Parathyroid adenoma (tissue), 2 donors: ENCODE measurements around the gene CD27.

Source experiments
- H2AFZ ChIP-seq: fragments of 300-600 bp; sonication (generic); one replicate; pipeline ENCODE4 v1.7.0; 2017; ENCODE audit warnings: antibody characterized with exemption, mild to moderate bottlenecking
- H3K27ac ChIP-seq: fragments of 300-600 bp; sonication (generic); one replicate; pipeline ENCODE4 v1.7.0; 2017
- H3K27me3 ChIP-seq: fragments of 300-600 bp; sonication (generic); one replicate; pipeline ENCODE4 v1.7.0; 2017; ENCODE audit warnings: low read length; ENCODE audit not compliant: control insufficient read depth, insufficient read depth
- H3K36me3 ChIP-seq: fragments of 300-600 bp; sonication (generic); one replicate; pipeline ENCODE4 v1.7.0; 2017; ENCODE audit warnings: low read length; ENCODE audit not compliant: control insufficient read depth, insufficient read depth
- H3K4me1 ChIP-seq: fragments of 300-600 bp; sonication (generic); one replicate; pipeline ENCODE4 v1.7.0; 2017; ENCODE audit warnings: control low read depth
- H3K4me2 ChIP-seq: fragments of 300-600 bp; sonication (generic); one replicate; pipeline ENCODE4 v1.7.0; 2017; ENCODE audit warnings: low read length
- H3K4me3 ChIP-seq: fragments of 300-600 bp; sonication (generic); one replicate; pipeline ENCODE4 v1.7.0; 2017; ENCODE audit warnings: low read depth, low read length
- H3K79me2 ChIP-seq: fragments of 300-600 bp; sonication (generic); one replicate; pipeline ENCODE4 v1.7.0; 2017; ENCODE audit warnings: control low read depth
- H3K9ac ChIP-seq: fragments of 300-600 bp; sonication (generic); one replicate; pipeline ENCODE4 v1.7.0; 2017; ENCODE audit warnings: mild to moderate bottlenecking
- H3K9me3 ChIP-seq: fragments of 300-600 bp; sonication (generic); one replicate; pipeline ENCODE4 v1.7.0; 2017; ENCODE audit warnings: low read length; ENCODE audit not compliant: control insufficient read depth
- TF ChIP-seq, protein P1 (sequence below): fragments of 300-600 bp; sonication (generic); IDR thresholded peaks from one replicate; pipeline ENCODE4 v1.7.0; 2017; ENCODE audit warnings: antibody characterized with exemption, mild to moderate bottlenecking
- donor health status: primary hyperparathyroidism.

The CD27 gene

DNA sequence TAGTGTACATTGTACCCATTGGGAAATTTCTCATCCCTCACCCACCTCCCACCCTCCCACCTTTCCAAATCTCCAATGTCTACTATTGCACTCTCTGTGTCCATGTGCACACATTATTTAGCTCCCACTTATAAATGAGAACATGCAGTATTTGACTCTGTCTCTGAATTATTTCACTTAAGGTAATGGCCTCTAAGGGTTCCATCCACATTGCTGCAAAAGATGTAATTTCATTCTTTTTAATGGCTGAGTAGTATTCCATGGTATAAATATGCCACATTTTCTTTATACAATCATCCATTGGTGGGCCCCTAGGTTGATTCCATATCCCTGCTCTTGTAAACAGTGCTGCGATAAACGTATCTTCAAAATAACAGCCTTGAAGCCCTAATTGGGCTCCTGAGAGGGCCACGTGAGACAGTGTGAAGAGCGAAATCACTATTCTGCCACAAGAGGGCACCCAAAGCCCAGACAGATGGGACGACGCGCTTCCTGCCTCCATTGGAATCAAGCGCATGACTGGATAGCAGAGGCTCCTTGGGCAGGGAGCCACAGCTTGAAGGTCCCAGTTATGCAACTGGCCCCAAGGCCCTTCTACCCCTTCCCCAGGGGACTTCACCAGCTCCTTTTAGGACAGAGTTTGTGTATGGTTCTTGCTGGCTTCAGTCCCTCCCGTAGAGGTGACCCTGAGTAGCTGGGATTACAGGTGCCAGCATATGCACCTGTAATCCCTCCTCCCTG is 21.3 kb upstream of the CD27 start:
- H3K9ac ChIP-seq, result no peak overlapping the region
- no peaks in the 10 kb centered on the region for H3K36me3 ChIP-seq
- H3K4me2 ChIP-seq, result no peak overlapping the region
- peak overlapping the region; percentile 47 for H3K27ac ChIP-seq
- no peaks in the 10 kb centered on the region for H3K27me3 ChIP-seq
- peaks cover 19% of the 10 kb centered on the region for H3K4me1 ChIP-seq
- no peak overlapping the region for H3K4me3 ChIP-seq
- no peaks in the 10 kb centered on the region for H3K79me2 ChIP-seq
- H3K9me3 ChIP-seq, result no peaks in the 10 kb centered on the region
- H2AFZ ChIP-seq, result peak overlapping the region; percentile 94
- TF ChIP-seq, protein P1, sequence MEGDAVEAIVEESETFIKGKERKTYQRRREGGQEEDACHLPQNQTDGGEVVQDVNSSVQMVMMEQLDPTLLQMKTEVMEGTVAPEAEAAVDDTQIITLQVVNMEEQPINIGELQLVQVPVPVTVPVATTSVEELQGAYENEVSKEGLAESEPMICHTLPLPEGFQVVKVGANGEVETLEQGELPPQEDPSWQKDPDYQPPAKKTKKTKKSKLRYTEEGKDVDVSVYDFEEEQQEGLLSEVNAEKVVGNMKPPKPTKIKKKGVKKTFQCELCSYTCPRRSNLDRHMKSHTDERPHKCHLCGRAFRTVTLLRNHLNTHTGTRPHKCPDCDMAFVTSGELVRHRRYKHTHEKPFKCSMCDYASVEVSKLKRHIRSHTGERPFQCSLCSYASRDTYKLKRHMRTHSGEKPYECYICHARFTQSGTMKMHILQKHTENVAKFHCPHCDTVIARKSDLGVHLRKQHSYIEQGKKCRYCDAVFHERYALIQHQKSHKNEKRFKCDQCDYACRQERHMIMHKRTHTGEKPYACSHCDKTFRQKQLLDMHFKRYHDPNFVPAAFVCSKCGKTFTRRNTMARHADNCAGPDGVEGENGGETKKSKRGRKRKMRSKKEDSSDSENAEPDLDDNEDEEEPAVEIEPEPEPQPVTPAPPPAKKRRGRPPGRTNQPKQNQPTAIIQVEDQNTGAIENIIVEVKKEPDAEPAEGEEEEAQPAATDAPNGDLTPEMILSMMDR, result peak; percentile 95

GRCh38 chr12:6424008-6424347 is 20.8 kb upstream of the CD27 start:
- no peaks in the 10 kb centered on the region for H3K36me3 ChIP-seq
- H3K27ac ChIP-seq, result peak overlapping the region; percentile 47
- H3K79me2 ChIP-seq, result no peaks in the 10 kb centered on the region
- H2AFZ ChIP-seq, result peak overlapping the region; percentile 94
- H3K27me3 ChIP-seq, result no peaks in the 10 kb centered on the region
- no peak overlapping the region for H3K4me3 ChIP-seq
- TF ChIP-seq, protein P1, result no peak
- H3K4me2 ChIP-seq, result no peak overlapping the region
- H3K9me3 ChIP-seq, result no peaks in the 10 kb centered on the region
- peaks cover 19% of the 10 kb centered on the region for H3K4me1 ChIP-seq
- H3K9ac ChIP-seq, result no peak overlapping the region

DNA sequence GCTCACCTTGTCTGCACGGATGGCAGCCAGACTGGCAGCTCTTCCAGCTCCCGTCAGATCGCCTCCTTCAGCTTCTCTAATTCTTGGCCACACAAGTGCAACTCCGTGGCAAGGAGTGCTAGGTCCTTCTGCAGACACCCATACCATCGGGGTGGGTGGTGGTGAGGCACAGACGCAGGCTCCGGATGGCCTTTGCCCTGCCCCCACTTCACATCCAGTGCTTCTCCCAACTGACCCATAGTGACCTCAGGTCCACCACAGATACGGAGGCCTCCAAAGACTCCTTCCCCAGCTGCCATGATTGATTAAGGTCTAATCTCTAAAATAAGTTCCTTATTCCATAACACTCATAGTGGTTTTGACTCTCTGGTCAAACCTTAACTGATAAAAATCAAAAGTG is 19.9 kb upstream of the CD27 start:
- H3K4me2 ChIP-seq, result no peak overlapping the region
- no peaks in the 10 kb centered on the region for H3K36me3 ChIP-seq
- TF ChIP-seq, protein P1, result no peak

DNA sequence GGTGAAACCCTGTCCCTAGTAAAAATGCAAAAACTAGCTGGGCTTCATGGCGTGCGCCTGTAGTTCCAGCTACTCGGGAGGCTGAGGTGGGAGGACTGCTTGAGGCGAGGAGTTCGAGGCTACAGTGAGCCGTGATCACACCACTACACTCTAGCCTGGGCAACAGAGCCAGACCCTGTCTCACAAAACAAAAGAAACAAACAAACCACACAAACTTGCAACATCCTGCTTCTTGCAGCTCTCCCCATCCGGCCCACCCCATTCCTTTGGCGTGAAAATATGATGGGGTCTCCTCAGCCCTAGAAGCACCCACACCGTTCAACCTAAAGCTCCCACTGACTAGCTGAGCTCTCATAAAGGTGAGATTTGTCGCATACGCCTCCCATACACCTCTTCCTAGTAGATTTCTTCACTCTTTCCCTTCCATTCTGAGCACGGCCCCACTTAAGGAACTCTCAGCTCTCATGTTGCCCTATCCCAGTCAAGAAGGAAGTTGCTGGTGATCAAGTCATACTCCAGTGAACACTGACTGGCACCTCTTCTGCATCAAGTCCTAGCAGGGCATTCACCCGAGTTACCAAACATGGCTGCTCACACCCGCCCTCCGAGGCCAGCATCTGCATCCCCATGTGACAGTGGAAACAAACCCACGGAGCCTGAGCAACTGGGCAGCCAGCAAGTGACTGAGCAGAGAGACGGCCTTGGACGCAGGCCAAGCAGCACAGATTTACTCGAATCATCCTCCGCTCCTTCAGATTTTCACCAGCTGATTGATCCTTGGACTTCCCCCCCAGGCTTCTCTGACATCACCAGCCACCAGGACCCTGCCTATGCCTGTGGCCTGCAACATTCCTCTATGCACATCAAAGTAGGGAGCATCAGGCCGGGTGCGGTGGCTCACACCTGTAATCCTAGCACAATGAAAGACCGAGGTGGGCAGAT is 18.9 kb upstream of the CD27 start:
- Histone ChIP-seq H3K36me3 (no peaks in the 10 kb centered on the region), H2AFZ (peak overlapping the region; percentile 29), H3K9me3 (no peaks in the 10 kb centered on the region), H3K4me1 (peaks cover 19% of the 10 kb centered on the region), H3K4me3 (no peak overlapping the region), H3K9ac (no peak overlapping the region), H3K27me3 (no peaks in the 10 kb centered on the region), H3K79me2 (no peaks in the 10 kb centered on the region), H3K27ac (no peak overlapping the region), H3K4me2 (no peak overlapping the region)
- TF ChIP-seq, protein P1, result no peak

More for the DNA sequence above, 19.9 kb upstream of the CD27 start:
- Histone ChIP-seq H3K4me3 (no peak overlapping the region), H2AFZ (peak overlapping the region; percentile 54), H3K79me2 (no peaks in the 10 kb centered on the region), H3K9ac (no peak overlapping the region), H3K27ac (peak overlapping the region; percentile 16), H3K4me1 (peaks cover 19% of the 10 kb centered on the region), H3K27me3 (no peaks in the 10 kb centered on the region), H3K9me3 (no peaks in the 10 kb centered on the region)
